Transverse colon (tissue), 4 donors: ENCODE measurements around the gene TRAF3IP3. TPM values are rescaled to one million over a fixed set of nuclear protein-coding genes. Genes with fewer than 3 reads are reported as not detected.

Experiments
- DNase-seq: peaks from one replicate; pipeline ENCODE4 v3.0.0-alpha.2; 2019
- H3K27ac ChIP-seq, 4 donors: fragments of 200-600 bp; sonication (generic); 2 replicates each; pipeline ENCODE4 v1.5.1; 2016 to 2018; ENCODE audit warnings: inconsistent platforms in 4 of 4
- H3K27me3 ChIP-seq: fragments of 200-600 bp; sonication (generic); 2 replicates; pipeline ENCODE4 v1.5.1; 2017; ENCODE audit warnings: inconsistent platforms
- H3K36me3 ChIP-seq, 4 donors: fragments of 200-600 bp; sonication (generic); 2 replicates each; pipeline ENCODE4 v1.5.1; 2017 to 2019; ENCODE audit warnings: inconsistent platforms in 4 of 4
- H3K4me1 ChIP-seq, 4 donors: fragments of 200-600 bp; sonication (generic); 2 replicates each; pipeline ENCODE4 v1.5.1; 2017 to 2020; ENCODE audit warnings: inconsistent platforms in 4 of 4
- H3K4me3 ChIP-seq, 4 donors: fragments of 200-600 bp; sonication (generic); 1 replicate in 1 of 4; 2 replicates in 3 of 4; pipeline versions ENCODE4 v1.5.1 to v1.6.1; 2017 to 2019; ENCODE audit warnings: inconsistent platforms in 4 of 4
- H3K9me3 ChIP-seq, 2 donors: fragments of 200-600 bp; sonication (generic); 2 replicates each; pipeline ENCODE4 v1.5.1; 2017 to 2019; ENCODE audit warnings: inconsistent platforms in 2 of 2
- EP300 ChIP-seq: sonication (generic); formaldehyde crosslinking; IDR thresholded peaks from one replicate; pipeline ENCODE4 v1.6.1; 2017; ENCODE audit warnings: antibody characterized with exemption, low read depth
- POLR2A ChIP-seq: fragments of 450-650 bp; IDR thresholded peaks from one replicate; pipeline ENCODE4 v1.6.1; 2016; ENCODE audit warnings: antibody characterized with exemption, mild to moderate bottlenecking, moderate library complexity
- POLR2AphosphoS5 ChIP-seq, 3 donors: sonication (generic); formaldehyde crosslinking; IDR thresholded peaks; one replicate each; pipeline ENCODE4 v1.6.1; 2016; ENCODE audit warnings: antibody characterized with exemption in 3 of 3
- WGBS, 2 donors: methylation state at CpG; one replicate each; pipeline ENCODE4 v1.1.5; 2018; ENCODE audit warnings: low coverage in 1 of 2; 5-methylcytosine and 5-hydroxymethylcytosine counted together
- in situ Hi-C, 4 donors: fragments of 200-750 bp; cut with MboI; loops; one replicate each; pipeline versions ENCODE4 v1.15.0 to v1.15.1; 2017; ENCODE audit warnings: low sequenced_read_pairs in 3 of 4, low pct_ligation_motif_present in 1 of 4, low pct_unique_long_range_greater_than_20kb in 1 of 4
- intact Hi-C: fragments of 100-400 bp; cut with DNase I; formaldehyde crosslinking; loops from one replicate; pipeline ENCODE4 v1.15.1; 2023; ENCODE audit warnings: low total_unique reads
- total RNA-seq, 4 donors: library from RNA; depleted of rRNA; stranded (reverse); fragments of >200 nt; gene quantifications; one replicate each; pipeline ENCODE4 v1.1.0, GENCODE V29; 2016
- TF ChIP-seq, protein P1 (sequence below), 5 experiments: fragments of 200-600 bp in 3 of 5; fragments of 450-650 bp in 2 of 5; sonication (generic) in 3 of 5; IDR thresholded peaks; 1 replicate in 2 of 5; 2 replicates in 3 of 5; pipeline ENCODE4 v1.5.1; 2016 to 2017; ENCODE audit warnings: antibody characterized with exemption in 5 of 5, inconsistent platforms in 3 of 5, mild to moderate bottlenecking in 2 of 5, moderate library complexity in 1 of 5

The TRAF3IP3 gene
- total RNA-seq, 4 donors from 2014 or later: 2.3 to 17.6 (median 6.8) TPM

DNA sequence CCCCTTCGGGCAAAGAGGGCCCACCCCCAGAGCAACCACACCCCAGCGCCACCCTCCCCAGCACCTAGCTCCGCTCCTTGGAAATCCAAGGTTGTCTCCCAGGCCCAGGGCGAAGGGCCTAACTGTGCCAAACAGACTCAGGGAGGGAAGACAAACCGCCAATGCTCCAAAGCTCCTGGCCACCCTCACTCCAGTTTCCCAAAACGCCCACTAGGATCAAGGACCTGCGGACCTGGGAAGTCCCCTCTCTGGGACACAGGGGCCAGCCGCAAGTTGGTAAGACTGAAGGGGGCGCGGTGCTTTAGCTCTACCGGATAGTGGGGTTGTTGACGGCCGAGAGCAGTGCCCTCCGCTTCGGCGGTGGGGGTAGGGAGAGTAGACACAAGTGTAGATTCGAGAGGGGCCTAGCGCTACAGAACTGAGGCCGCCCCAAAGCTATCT is 49.5 kb downstream of the TRAF3IP3 start:
- WGBS, 2 donors: 27 to 67% methylated on average over 1 to 19 of the region's 19 CpGs
- H3K27ac ChIP-seq: peak overlapping the region; percentile 77 to 89 (median 88)
- H3K4me1 ChIP-seq: peaks cover 0 to 15% (median 3%) of the 10 kb centered on the region in 4 donors
- peak; percentile 46 for DNase-seq
- TF ChIP-seq POLR2AphosphoS5 (IDR thresholded peaks at IDR 0.05) (no peak), POLR2A (no peak), EP300 (no peak)
- TF ChIP-seq, protein P1, sequence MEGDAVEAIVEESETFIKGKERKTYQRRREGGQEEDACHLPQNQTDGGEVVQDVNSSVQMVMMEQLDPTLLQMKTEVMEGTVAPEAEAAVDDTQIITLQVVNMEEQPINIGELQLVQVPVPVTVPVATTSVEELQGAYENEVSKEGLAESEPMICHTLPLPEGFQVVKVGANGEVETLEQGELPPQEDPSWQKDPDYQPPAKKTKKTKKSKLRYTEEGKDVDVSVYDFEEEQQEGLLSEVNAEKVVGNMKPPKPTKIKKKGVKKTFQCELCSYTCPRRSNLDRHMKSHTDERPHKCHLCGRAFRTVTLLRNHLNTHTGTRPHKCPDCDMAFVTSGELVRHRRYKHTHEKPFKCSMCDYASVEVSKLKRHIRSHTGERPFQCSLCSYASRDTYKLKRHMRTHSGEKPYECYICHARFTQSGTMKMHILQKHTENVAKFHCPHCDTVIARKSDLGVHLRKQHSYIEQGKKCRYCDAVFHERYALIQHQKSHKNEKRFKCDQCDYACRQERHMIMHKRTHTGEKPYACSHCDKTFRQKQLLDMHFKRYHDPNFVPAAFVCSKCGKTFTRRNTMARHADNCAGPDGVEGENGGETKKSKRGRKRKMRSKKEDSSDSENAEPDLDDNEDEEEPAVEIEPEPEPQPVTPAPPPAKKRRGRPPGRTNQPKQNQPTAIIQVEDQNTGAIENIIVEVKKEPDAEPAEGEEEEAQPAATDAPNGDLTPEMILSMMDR (IDR thresholded peaks at IDR 0.05): peak in 1 of 5 experiments; percentile 12
- peak overlapping the region; percentile 0 to 62 (median 56) for H3K4me3 ChIP-seq
- H3K9me3 ChIP-seq: no peaks in the 10 kb centered on the region
- H3K36me3 ChIP-seq: no peaks in the 10 kb centered on the region
- in situ Hi-C loops: no loop called here
- intact Hi-C loops: no loop called here
- no peaks in the 10 kb centered on the region for H3K27me3 ChIP-seq

DNA sequence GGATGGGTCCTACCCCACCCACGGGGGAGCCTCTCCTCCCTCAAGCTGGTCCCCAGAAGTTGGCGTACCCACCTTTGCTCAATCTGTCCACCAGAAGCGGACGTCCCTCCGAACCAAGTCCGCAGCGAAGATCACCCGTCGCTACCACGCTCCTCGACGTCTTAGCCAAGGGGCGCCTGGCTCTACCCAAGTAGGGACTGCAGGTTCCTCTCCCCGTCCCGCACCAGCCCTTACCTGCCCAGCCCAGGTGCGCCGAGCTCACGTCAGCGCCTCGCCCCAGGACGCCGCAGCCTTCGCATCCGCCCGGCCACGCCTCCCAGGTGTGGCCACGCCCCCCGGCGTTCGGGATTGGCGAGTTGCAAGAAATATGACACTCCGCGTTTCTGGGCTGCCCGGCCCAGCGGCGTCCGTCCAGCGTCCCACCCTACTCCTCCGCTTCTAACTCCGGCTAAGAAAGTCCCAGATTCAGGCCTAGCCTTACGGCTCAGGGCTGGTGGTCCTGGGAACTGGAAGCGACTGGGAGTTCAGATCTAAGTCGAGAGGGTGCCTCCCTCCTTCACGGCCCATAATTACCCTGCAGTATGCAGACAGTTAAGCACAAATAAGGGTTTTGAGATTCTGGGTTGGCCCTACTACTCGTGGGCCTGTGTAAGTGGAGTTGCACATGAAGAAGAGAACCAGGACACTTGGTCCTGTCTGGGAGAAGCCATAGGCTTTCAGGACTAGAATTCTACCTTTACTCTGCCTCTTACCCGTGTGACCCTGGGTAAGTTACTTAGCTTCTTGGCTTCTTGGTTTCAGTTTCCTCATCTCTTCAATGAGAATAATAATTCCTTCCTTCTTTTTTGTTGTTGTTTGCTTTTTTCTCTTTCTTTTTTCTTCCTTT is 50.3 kb downstream of the TRAF3IP3 start, which contains the start of gene IRF6:
Gene IRF6 (minus strand): TSS at position 268 of the 886 bp plus-strand sequence. CDS start 4,729 bp downstream, outside the sequence.
- peak within 1 kb of the TSS; percentile 18 to 62 (median 56) for H3K4me3 ChIP-seq
- peak; percentile 96 for DNase-seq
- H3K27me3 ChIP-seq: no peaks in the 10 kb centered on the region
- peaks cover 0 to 15% (median 3%) of the 10 kb centered on the region in 4 donors for H3K4me1 ChIP-seq
- TF ChIP-seq POLR2AphosphoS5 (IDR thresholded peaks at IDR 0.05): peak; percentile 83 to 98 (median 97)
- no peak for TF ChIP-seq EP300
- peak; percentile 99 for TF ChIP-seq POLR2A
- H3K36me3 ChIP-seq: no peaks in the 10 kb centered on the region
- H3K27ac ChIP-seq: peak within 1 kb of the TSS; percentile 77 to 89 (median 88)
- H3K9me3 ChIP-seq: no peaks in the 10 kb centered on the region
- intact Hi-C loops: no loop called here
- 12% methylated on average over 24 of the region's 46 CpGs; no CpG with 5 or more reads in 1 of the 2 donors for WGBS, 2 donors
- in situ Hi-C loops: no loop called here

DNA sequence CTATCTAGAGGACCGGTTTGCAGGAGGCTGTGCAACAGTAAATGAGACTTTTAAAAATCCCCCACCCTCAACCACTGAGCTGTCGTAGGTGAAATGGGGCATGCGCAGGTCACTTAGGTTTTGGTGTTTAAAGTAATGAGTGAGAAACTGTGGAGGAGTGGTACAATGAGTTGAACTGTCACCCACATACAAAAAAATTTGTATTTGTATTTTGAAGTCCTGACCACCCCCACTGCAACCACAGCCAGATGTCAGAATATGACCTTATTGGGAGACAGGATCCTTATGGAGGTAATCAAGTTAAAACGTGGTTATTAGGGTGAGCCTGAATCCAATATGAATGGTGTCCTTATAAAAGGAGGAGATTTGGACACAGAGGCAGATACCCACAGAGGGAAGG is 51.7 kb downstream of the TRAF3IP3 start:
- Histone ChIP-seq H3K9me3 (no peaks in the 10 kb centered on the region), H3K36me3 (no peaks in the 10 kb centered on the region), H3K4me1 (peaks cover 0 to 15% (median 3%) of the 10 kb centered on the region in 4 donors), H3K27me3 (no peaks in the 10 kb centered on the region), H3K4me3 (no peak overlapping the region), H3K27ac (no peak overlapping the region)
- TF ChIP-seq EP300 (no peak), POLR2A (no peak), POLR2AphosphoS5 (IDR thresholded peaks at IDR 0.05) (no peak)
- TF ChIP-seq, protein P1 (IDR thresholded peaks at IDR 0.05): no peak
- in situ Hi-C loops (no loop called here), intact Hi-C loops (no loop called here)
- 72% methylated on average over 3 to 4 of the region's 4 CpGs for WGBS, 2 donors
- DNase-seq: no peak

DNA sequence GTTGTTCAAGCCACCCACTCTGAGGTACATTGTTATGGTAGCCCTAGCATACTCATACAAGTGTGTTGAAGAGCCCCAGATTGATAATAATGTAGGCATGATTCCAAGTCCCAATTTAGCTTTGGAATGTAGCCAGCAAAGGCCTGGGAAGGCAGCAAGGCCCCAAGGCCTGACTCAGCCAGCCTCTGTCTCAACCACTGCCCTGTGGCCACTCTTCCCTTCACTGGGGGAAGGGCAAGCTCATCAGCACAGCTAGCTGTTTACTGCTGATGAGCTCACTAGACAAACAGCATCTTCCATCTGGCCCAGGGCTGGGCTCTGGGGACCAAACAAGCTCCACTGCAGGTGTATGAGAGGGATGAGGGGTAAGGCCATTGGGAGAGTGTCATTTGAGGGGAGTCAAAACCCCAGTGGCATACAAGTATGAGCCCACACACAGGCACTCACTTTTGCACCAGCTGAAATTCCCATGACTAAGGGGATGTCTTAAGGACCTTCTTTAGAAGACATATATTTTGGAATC is 52.3 kb downstream of the TRAF3IP3 start:
- in situ Hi-C loops: no loop called here
- Histone ChIP-seq H3K36me3 (no peaks in the 10 kb centered on the region), H3K27ac (no peak overlapping the region), H3K4me3 (no peak overlapping the region), H3K9me3 (no peaks in the 10 kb centered on the region), H3K27me3 (no peaks in the 10 kb centered on the region), H3K4me1 (peaks cover 0 to 15% (median 3%) of the 10 kb centered on the region in 4 donors)
- intact Hi-C loops: no loop called here
- TF ChIP-seq POLR2A: no peak
- TF ChIP-seq, protein P1 (IDR thresholded peaks at IDR 0.05): no peak
- TF ChIP-seq EP300: no peak
- TF ChIP-seq POLR2AphosphoS5 (IDR thresholded peaks at IDR 0.05): peak in 1 of 3 donors; percentile 28
- peak; percentile 67 for DNase-seq
